Kidney tubule cell (primary cell): Measurements from ENCODE around the gene TRMT112.

Source experiments
- DNase-seq: peaks from one replicate; pipeline ENCODE4 v3.0.0-alpha.2; 2018; ENCODE audit warnings: low spot score

The TRMT112 gene

DNA sequence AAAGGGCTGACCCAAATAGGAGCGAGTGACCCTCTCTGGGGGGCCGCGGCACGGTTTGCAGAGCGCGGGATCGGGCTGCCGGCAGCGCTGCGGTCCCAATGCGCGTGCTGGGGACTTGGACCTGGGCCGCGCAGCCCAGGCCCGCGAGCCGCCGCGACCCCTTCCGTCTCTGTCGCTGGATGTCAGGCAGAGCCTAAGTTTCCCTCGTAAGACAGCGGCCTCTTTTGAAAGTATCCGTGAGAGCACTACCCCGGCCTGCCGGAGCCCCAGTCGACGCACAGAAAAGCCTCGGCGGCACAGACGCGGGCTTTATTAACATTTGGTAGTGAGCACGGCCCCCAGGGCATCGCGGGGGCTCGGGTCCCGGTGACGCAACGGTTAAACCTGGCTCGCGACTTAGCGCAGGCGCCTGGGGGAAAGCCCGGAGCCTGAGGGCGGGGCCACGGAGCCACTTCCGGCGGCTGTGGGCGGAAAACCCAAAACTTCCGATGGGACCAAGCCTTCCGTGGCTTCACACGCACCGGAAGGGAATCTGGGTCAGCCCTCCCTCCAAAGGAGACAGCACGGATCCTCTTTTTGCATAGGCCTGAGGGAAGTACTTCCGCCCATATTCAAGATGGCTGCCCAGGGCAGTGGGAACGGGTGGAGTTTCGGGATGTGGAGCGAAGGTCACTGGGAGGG is 47.7 kb downstream of the TRMT112 start:
- peak; percentile 100 for DNase-seq

DNA sequence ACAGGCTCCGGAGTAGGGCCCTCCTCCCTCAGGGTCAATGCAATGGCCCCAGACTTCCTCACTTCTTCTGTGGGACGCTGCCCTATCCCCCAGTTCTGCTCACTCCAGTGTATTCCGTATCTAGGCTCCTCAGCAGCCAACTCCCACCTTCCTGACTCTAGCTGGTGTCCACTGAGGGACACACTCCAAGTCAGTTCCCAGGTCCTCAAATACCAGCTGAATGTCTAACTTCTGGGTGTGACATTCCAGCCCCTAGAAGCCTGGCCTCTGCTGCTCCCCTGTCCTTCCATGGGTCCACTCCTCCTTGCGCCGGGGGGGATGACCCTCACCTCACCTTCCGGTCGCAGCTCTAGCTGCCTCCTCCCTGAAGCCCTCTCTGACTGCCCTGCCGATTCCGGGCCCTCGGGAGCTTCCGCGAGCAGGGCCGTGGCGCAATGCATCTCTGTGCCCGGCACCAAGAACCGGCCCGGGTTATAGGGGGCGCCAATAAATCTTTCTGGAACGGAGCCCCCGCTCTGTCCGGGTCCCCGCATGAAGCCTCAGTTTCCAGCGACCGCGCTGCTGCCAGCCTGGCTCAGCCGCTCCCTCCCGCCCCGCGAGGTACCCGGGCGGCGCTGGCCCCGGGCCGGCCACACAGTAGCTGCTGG is 48.3 kb downstream of the TRMT112 start:
- DNase-seq, result peak; percentile 77

DNA sequence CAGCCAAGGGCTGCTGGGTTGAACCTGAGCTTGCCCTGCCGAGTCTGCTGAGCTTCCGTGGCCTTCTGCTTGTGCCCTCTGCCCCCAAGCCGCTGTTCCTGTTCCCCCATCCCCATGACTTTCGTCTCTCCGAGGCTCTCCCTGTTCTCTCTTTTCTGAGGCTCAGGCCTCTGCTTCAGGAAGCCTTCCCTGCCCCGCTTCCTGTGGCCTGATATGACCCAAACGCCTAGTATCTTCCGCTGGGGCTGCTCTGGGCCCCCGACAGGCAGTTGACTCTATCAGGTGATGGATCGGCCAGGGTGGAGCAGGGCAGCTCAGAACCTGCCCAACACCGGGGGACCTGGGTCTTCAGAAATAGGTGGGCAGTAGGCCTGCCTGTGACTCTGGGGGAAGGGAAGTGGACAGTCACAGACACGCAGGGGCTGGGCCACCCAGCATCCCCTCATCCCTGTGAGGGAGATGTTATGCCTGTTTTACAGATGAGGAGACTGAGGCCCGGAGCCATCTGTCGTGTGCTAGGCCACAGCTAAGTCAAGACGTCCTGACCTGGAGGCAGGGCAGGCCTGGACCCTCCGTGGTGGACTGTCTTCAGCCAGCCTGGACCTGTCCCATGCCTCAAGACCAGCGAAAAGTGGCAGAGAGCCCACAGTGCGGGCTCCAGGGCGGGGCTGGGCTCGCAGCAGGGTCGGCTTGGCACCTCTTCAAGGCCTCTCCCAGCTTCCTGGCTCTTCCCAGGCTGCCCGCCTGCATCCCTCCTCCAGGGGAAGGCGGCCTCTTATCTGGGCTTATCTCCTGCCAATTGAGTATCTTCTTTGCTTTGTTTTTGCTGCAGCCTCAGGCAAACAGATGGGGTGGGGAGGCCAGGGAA is 49.1 kb downstream of the TRMT112 start:
- DNase-seq, result no peak

DNA sequence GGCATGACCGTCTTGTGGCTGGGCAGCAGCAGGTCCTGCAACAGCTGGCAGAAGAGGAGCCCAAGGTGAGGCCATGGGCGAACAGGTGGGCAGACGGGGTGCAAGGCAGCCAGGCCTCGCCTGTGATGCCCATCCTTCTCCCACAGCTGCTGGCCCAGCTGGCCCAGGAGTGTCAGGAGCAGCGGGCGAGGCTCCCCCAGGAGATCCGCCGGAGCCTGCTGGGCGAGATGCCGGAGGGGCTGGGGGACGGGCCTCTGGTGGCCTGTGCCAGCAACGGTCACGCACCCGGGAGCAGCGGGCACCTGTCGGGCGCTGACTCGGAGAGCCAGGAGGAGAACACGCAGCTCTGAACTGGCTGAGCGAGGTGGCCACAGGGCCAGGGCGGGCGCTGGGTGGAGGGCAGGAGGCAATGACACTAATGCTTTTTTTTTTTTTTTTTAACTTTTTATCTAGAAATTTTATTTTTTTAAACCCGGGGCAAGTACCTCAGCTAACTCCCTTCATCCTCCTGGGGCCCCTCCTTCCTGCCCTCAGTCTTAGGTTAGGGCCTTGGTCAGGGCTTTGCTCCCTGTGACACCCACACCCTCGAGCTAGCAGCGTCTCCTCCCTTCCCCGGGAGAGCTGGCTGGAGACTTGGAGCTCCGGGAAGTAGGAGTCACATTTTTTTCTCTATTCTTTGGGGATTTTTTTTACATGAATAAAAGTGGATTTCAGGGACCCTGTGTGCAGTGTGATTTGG is 50.0 kb downstream of the TRMT112 start:
- DNase-seq, result no peak
